PC-9 (cell line): Measurements from ENCODE around the gene TRIP10.

Source experiments
- CTCF ChIP-seq: fragments of 200-600 bp; sonication (generic); conservative IDR thresholded peaks from 2 replicates; pipeline ENCODE4 v1.6.1; 2017; ENCODE audit warnings: mixed run types, antibody characterized with exemption, mild to moderate bottlenecking, moderate library complexity
- EZH2 ChIP-seq: fragments of 200-600 bp; sonication (generic); IDR thresholded peaks from 2 replicates; pipeline ENCODE4 v1.8.0; 2017; ENCODE audit warnings: antibody characterized with exemption, low read depth

- TF ChIP-seq CTCF (no peak), EZH2 (no peak)
Measured at GRCh38 chr19:6772028-6772865, 32.8 kb downstream of the TRIP10 start, which contains the start of gene VAV1.
